GM12878 (cell line): ENCODE data around the gene ABHD17C. TPM values are rescaled to one million over a fixed set of nuclear protein-coding genes. Genes with fewer than 3 reads are reported as not detected.

Experiments
- ESRRA ChIP-seq: IDR thresholded peaks from 2 replicates; pipeline ENCODE4 v1.6.1; 2012; ENCODE audit warnings: mild to moderate bottlenecking, low read length, improper control_type of control experiment
- HCFC1 ChIP-seq: fragments of 150-350 bp; IDR thresholded peaks from 2 replicates; pipeline ENCODE4 v1.6.1; 2014; ENCODE audit warnings: low read length
- HDAC6 ChIP-seq: fragments of 200-600 bp; sonication (generic); IDR thresholded peaks from one replicate; pipeline ENCODE4 v1.8.0; 2017; ENCODE audit warnings: antibody characterized with exemption; ENCODE audit not compliant: unreplicated experiment
- MTA2 ChIP-seq: fragments of 450-650 bp; IDR thresholded peaks from 2 replicates; pipeline ENCODE4 v1.6.1; 2016; ENCODE audit warnings: low read depth, mild to moderate bottlenecking, moderate library complexity
- WRNIP1 ChIP-seq: IDR thresholded peaks from 2 replicates; pipeline ENCODE4 v1.6.1; 2011; ENCODE audit warnings: low read depth, low read length, improper control_type of control experiment, borderline replicate concordance
- polyA plus RNA-seq, 11 experiments: library from polyadenylated mRNA; depleted of rRNA in 4 of 11; unstranded in 6 of 11; stranded (reverse) in 5 of 11; fragments of >200 nt; fragmentation: Nextera tagmentation in 4 of 11; fragmentation: Illumina TruSeq in 1 of 11; extraction: Ambion mirVana in 4 of 11; extraction: Trizol in 1 of 11; gene quantifications; 1 replicate in 1 of 11; 2 replicates in 10 of 11; pipeline versions ENCODE4 v1.2.1 to v1.2.3, GENCODE V29; 2011 to 2016; ENCODE audit warnings: inconsistent platforms in 2 of 11, missing spikeins in 2 of 11, low read depth in 1 of 11
- total RNA-seq, 4 experiments: library from RNA; depleted of rRNA in 3 of 4; stranded (reverse); fragments of >200 nt in 3 of 4; fragmentation: Illumina TruSeq in 1 of 4; extraction: Trizol in 1 of 4; gene quantifications; 2 replicates each; pipeline versions ENCODE4 v1.2.1 to v1.2.3, GENCODE V29; 2013 to 2021
- TF ChIP-seq, protein P1 (sequence below): fragments of 450-650 bp; IDR thresholded peaks from 2 replicates; pipeline ENCODE4 v1.6.1; 2017; ENCODE audit warnings: mild to moderate bottlenecking, low read depth, inconsistent platforms; ENCODE audit not compliant: poor library complexity, severe bottlenecking
- TF ChIP-seq, protein P2 (sequence below): IDR thresholded peaks from 2 replicates; pipeline ENCODE4 v1.6.1; 2012; ENCODE audit warnings: low read length, inconsistent platforms

Gene ABHD17C
- total and polyA plus RNA-seq, 10 of the 15 experiments (the other 5 are each of a cell fraction or from before 2014, with no cell fraction given): 0.92 to 11.4 (median 5.5) TPM

DNA sequence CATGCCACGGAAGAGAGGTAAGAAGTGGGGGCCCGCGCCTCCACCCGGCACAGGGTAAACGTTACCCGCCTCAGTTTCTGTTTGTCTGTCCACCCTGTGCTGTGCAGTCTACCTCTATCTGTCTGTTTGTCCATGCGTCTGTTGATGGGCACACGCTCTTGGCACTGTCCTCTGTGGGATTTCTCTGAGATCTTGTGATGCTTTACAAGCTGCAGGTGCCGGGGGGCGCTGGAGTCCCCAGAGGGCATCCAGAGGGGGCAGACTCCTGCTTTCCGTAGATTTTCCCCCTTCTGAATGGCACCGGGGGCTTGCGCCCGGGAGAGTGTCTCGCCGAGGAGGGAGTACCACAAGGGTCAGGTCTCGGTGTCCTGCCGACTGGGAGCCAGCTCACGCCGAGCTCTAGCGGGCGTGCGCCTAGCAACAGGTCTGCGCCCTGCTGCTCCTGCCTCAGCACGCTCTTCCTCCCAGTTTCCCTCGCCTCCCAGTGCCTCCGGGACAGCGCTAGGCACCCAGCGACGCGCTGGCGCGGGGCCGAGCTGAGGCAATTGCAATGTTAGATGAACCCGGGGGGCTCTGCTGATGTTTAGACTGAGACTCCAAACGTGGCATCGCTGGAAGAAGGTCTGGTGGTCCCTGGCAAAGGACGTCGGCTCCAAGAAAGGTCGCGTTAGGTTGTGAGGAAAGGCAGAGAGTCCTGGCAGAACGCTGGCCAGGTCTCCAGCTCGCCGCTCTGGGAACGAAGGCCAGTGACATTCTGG lies 84.7 kb downstream of the ABHD17C start (continued):
- TF ChIP-seq, protein P1, sequence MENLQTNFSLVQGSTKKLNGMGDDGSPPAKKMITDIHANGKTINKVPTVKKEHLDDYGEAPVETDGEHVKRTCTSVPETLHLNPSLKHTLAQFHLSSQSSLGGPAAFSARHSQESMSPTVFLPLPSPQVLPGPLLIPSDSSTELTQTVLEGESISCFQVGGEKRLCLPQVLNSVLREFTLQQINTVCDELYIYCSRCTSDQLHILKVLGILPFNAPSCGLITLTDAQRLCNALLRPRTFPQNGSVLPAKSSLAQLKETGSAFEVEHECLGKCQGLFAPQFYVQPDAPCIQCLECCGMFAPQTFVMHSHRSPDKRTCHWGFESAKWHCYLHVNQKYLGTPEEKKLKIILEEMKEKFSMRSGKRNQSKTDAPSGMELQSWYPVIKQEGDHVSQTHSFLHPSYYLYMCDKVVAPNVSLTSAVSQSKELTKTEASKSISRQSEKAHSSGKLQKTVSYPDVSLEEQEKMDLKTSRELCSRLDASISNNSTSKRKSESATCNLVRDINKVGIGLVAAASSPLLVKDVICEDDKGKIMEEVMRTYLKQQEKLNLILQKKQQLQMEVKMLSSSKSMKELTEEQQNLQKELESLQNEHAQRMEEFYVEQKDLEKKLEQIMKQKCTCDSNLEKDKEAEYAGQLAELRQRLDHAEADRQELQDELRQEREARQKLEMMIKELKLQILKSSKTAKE: no peak
- TF ChIP-seq HDAC6: no peak
- TF ChIP-seq, protein P2, sequence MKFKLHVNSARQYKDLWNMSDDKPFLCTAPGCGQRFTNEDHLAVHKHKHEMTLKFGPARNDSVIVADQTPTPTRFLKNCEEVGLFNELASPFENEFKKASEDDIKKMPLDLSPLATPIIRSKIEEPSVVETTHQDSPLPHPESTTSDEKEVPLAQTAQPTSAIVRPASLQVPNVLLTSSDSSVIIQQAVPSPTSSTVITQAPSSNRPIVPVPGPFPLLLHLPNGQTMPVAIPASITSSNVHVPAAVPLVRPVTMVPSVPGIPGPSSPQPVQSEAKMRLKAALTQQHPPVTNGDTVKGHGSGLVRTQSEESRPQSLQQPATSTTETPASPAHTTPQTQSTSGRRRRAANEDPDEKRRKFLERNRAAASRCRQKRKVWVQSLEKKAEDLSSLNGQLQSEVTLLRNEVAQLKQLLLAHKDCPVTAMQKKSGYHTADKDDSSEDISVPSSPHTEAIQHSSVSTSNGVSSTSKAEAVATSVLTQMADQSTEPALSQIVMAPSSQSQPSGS: no peak
- no peak for TF ChIP-seq HCFC1
- TF ChIP-seq ESRRA: no peak
- TF ChIP-seq WRNIP1: no peak
- no peak for TF ChIP-seq MTA2
